DMS153 treated with DMSO at 0.1 percent for 48 hours (cell line): ENCODE measurements around the gene CSMD2.

Experiments
- DNase-seq: peaks from one replicate; lab custom pipeline; 2025; ENCODE audit not compliant: unreplicated experiment; lab: John Stamatoyannopoulos, UW

The CSMD2 gene

DNA sequence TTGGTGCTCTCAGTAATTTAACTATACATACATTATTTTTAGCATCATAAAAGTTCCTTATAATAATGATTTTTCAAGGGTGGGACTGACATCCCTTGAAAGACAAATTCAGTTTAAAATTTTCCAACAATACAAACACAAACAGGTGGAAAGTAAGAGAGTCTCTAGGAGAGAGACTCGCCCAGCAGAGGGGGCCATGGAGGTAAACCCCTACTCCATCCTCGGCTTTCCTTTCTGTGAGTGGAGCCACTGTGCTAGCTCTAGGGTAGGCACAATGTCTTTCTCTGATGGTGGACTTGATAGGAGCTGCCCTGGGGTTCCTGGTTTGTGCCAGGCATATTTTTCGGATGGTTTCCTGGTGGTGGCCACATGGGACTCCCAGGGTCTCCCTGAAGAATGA lies 8.3 kb downstream of the CSMD2 start:
- DNase-seq: no peak

DNA sequence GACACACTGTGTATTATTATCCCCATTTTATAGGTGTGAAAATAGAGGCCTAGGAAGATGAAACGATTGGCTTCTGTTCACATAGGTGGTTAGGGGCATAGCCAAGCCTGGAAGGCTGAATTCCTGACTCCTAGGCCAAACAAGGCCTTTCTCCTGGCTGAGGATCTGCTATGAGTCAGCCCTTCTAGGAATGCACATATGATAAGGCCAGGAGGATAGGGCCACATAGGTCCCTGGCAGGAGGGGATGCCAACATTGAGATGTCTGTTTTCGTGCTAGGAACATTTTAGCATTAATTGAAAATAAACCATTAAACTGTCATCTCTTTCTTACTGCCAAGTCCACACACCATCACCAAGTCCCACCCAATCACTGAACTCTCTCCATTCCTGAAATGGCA lies 9.2 kb downstream of the CSMD2 start:
- no peak for DNase-seq

DNA sequence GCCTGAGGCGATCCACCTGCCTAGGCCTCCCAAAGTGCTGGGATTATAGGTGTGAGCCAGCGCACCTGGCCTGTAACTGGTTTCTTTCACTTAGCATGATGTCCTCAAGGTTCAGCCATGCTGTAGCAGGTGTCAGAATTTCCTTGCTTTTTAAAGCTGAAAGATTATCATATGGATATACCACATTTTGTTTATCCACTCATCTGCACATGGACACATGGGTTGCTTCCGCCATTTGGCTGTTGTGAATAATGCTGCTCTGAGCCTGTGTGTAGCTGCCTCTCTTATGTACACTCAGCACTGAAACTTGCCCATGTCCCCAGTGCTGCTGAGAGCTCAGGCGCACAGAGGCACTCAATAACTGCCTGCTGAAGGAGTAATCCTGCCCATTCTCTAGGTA lies 11.8 kb downstream of the CSMD2 start:
- no peak for DNase-seq

DNA sequence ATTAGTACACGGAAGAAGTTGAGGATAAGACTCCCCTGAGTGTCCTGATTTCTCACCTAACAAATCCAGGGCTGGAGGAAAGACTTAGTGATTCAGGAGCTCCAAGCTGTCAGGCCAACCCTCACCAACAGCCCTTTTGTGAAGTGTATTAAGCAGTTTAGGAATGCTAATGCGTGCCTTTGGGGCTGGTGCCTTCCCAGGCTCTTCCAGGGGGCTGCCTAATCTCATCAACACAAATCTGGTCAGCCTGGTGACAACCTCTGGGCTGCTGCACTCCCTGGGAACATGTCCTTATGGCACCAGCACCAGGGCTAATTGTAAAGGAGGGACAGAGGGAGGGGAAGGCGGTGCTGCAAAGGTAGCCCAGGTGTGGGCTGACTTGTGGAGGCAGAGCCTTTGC lies 15.5 kb downstream of the CSMD2 start:
- no peak for DNase-seq

DNA sequence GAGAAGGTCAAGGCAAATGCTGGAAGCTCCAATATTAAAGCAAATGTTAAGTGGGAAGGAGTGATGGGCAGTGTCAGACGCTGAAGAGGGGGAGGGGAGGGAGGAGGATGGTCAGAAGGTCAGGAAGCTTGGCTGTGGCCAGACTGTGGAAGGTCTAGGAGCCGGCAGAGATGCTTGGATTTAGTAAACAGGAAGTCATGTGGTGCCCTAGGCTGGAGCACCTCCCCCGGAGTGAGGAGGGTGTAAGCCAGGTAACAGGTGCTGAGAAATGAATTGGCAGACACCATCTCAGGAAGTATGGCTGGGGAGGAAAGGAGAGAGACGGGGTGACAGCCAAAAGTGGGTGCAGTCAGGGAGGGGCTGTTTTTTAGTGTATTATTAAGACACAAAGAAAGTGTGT lies 17.7 kb downstream of the CSMD2 start:
- peak; percentile 24 for DNase-seq

DNA sequence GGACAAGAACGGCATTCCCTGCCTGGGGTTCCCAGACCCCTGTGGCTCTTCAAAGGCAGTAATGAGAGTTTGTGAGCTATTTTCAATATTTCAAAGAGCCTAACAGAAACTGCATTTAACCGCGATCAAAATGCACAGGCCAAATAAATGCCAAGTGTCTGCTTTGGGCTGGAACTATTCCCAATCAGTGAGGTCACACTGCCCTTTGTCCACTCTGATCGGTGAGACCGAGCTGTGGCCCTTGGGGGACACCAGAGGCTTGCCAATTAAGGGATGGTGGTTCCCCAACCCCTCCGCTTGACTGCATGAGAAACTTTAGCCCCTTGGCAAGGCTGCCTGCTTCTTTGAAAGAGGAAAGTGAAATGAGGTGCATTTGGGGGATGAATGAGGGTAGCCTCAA lies 20.3 kb downstream of the CSMD2 start:
- DNase-seq: no peak

DNA sequence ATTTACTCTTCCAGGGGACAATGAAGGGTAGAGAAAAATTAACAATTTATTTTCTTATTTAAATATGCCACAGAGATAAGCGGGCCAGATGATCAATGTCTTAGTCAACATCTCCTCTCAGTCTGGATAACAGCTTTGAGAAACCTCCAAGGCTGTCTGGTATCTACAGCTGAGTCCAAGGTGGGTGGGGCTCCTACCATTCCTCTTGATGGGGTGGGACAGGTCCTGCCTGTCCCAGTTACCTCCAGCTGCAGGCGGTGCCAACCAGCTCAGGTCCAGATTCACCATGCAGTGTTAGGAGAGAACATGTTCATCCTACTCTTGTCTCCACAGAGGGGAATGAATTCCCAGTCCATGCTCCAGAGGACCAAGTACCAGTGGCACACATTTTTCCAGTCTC lies 21.1 kb downstream of the CSMD2 start:
- DNase-seq: no peak

DNA sequence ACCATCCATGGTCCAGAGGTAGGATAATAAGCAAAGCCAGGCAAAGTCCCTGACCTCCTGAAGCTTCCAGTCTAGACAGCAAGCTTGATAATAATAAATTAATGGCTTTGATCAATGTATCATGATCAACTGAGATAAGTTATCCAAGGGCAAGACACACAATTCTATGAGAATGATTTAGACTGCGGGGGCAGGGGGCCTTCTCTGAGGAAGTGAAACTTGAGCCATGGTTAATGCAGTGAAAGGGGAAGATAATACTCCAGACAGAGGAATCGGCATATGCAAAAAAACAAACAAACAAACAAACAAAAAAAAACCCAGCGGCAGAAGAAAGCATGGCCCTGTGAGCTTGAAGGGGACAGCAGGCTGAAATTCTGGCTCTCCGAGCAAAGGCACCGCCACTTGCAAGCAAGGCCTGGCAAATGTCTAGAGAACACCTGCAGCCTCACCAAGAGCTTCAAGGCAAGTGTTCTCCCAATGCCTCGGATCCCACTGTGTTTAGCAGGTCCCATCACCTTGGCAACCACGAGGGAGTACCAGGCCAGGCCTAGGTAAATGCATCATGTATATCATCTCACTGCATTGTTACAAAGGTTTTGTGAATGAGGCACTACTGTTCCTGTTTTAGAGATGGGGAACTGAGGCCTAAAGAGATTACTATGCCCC lies 24.9 kb downstream of the CSMD2 start:
- no peak for DNase-seq

DNA sequence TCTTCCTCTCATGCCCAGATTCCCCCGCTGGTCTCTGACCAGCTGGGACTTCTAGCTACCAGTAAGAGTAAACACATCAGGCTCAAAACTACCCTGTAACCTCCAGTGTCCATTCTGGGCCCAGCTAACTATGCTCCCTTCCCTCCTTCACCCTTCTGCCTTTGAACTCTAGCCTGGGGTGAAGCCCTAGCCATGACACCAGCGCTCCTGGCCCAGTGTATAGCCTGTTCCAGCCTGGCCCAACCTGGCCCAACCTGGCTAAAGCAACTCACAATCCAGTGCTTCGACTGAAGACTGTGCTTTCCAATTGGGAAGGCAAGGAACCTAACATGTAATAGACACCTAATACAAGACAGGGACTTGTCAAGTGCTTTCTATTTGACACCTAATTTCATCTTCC lies 27.6 kb downstream of the CSMD2 start:
- no peak for DNase-seq

DNA sequence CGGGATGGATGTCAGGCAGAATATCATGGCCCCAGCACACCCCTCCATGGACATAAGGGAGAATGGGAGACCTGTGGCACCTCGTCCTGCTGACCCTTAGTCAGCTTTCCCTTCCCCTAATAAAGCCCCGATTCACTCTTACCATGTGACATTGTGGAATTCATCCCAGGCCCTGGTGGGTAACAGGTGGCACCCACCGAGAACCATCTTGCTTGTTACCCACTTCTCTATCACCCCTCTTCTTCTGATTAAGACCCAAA lies 32.9 kb downstream of the CSMD2 start:
- no peak for DNase-seq

DNA sequence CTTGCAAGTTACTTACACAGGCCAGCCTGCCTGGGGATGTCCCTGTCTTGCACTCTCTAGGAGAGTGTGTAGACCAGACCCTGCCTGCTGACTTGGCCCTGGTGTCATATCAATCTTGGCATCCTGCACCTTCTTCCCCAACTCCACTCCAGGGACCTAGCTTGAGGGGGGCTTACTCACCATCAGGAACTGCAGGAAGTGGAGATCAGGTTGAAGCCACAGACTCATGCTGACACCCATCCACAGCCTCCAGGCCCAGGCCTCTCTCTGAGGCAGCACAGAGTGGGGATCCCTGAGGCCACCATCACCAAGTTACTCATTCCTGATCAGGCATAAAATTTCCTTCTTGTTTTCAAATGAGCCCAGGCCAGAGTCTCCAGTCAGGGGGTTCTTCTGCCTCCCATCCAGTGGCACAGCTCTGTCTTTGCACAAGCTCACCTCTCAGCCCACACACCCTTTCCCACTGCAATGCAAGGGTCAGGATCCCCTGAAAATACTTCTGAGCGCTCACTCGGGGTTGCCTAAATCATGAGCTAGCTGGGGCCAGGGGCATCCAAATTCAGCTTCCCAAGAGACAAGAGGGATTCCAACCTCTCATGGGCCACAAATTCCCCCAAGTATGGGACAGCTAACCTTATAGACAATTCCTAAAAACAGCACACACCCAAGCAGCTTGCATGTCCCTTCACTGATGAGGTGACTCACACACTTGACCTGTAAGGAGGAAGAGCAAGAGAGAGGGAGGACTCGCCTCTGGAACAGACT lies 33.5 kb downstream of the CSMD2 start:
- DNase-seq: no peak

DNA sequence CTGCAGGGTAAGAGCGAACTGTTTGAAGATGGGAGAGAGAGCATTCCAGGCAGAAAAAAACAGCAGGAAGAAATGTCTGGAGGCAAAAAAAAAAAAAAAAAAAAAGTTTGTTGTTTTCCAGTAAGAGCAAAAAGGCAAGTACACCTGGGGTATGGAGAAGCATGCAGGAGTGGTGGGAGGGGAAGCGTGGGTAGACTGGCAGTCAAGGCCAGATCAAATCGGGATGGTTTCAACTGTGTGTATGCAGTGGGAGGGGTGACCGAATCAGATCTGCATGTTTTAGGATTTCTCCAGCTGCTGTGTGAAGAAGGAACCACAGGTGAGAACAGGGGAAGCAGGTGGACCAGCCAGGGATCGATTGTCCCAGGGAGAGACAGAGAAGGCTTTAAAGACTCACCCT lies 34.7 kb downstream of the CSMD2 start:
- no peak for DNase-seq

DNA sequence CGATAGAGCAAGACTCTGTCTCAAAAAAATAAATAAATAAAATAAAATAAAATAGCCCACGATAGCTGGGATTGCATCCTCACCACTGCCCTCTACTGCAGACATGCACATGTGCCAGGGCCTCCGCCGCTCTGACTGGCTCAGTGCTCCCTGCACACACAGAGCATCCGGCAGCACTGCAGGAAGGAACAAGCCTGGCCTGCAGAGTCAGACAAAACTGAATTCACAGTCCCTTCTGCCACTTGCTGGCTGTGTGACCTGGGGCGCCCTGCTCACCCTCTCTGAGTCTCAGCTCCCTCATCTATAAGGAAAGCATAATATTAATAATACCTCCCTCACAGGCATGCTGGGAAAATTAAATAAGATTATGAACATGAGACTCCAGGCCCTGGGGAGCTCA lies 35.4 kb downstream of the CSMD2 start:
- no peak for DNase-seq

DNA sequence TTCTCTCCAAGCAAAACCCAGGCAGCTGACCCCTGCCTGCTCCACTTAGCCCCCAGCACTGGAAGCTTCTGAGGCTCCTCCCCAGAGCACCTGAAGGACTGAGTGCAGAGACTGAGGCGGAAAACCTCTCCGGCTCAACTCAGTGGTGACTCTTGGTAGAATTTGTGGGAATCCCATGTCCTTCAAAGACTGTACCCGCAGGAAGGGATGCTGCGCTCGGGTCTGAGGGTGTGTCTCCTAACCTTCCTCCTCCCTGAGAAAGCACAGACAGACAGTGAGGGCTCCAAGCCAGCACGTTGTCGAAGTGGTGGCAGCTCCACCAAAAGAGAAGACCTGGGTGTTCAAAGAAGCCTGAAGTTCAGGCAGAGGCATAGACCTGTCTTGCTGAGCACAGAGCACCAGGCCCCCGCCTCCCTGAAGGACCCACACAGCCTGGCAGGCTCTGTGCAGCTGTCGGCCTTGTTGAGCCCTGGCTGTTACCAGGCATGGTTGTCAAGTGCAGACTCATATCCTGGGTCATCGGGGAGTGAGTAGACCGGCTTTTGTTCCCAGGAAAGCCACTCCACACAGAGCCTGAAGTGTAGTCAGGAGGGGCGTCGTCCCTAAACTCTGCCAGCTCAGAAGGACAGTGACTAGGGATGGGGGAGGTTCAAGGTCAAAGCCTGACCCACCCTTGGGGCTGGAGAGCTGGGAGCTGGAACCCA lies 36.7 kb downstream of the CSMD2 start:
- no peak for DNase-seq

DNA sequence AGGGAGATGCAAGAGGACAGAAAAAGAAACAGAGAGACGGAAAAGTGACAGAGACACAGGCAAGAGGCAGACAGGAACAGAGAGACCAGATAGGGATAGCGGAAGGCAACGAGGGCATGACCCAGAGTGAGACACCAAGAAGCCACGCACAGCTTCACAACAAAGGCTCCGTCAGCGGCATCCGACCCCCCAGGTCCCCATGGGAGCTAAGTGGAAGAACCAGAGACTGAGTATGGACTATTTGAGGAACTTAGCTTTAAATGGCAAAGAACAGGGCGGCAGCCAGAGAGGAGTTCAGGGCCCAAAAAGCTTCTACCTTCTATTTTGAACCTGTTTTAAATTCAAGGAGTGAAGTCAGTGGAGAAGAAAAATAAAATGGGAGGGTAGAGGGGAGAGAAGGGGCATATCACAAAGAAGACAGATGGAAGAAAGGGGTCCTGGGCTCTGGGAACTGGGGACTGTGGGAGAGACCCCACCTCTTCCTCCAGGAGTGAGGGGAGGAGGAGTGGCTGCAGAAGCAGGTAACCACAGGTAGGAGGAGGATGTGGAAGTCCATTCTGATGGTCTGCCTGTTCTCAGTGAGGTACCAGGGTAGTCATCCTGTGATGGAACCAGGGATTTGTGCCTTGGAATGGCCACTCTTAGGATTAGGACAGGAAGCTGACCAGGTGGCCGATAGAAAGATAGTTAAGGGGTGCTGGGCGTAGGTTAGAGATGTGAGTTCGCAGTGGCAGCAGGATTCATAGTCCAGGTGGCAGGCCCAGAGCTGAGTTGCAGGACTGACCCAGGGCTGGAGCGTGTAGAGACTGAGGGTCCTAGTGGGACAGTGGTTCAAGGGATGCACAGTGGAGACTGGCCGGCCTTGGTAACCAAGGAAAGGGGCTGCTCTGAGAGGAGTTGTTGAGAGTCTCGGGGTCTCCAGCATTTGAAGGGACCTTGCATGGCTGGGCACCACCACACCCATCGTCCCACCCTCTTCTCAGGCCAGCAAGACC lies 37.7 kb downstream of the CSMD2 start:
- no peak for DNase-seq

DNA sequence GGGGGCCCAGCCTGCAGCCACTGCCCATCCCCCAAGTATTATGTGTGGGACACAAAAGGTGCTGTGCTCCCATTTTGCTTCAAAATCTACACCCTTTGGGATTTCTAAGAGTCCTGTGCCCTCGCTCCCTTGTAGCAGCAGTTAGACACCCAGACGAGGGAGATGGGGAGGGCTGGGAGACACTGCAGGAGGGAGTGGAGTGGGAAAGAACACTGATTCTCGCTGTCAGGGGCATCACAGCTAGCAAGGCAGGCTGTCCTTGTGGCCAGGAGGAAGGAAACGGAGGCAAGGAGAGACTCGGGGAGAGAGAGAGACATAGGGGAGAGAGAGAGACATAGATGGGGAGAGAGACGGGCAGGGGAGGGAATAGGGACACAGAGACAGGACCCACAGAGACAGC lies 38.5 kb downstream of the CSMD2 start:
- DNase-seq: no peak

DNA sequence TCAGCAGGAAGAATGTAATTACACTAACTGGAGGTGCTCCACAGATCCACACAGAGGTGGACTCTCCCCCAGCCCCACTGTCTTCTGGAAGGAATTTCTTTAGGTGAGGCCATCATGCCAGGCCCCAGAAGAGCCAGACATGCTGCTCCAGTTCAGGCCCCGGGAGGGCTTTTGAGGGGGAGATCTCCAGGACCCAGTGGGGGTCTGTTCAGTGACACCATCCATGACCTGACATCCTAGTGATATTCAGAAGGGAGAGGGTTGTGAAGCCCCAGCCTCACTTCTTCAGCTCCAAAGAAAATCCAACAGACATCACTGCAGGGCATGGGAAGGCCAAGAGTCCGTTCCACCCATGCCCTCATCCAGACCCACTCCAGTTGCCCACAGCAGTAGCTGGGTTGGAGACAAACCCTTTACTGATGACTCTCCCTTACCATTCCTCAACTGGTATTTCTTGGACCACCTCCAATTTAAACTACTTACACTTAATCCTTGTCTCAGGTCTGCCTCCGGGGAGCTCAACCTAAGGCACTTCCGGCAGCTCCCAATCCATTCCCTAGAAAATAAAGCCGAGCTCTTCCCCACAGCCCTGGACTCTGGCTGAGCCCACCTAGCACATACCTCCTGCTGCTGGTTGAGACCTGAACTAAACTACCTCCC lies 39.2 kb downstream of the CSMD2 start:
- no peak for DNase-seq

DNA sequence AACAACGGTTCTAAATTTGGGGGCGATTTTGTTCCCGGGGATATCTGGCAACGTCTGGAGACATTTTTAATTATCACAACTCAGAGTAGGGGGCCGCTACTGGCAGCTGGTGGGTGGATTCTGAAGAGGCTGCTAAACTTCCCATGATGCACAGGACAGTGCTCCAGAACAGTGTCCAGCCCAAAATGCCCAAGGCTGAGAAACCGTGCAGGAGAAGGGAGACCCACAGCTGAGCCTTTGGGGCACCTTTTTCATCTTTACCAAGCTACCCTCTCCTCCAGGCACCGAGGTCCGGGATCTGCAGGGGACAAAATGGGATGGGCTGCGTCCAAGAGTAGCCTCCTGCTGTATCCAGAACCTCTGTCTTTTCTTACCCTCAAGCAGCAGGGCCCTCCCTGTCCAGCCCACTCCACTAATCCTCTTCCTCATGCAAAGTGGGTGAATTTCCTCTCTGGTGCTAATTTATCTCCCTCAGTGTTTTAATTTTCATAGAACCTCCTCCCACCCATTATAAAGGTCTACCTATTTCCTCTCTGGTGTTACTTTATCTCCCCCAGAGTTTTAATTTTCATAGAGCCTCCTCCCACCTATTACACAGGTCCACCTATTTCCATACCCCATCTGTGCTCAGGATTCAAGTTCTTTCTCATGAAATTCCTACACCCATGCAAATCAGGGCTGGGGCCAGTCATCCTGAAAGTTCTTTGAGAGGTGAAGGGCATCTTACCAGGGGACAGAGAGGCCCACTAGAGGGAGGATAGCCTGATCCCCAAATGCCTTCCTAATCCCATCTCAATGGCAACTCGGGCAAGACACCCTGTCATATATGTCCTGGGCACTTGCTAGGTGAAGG lies 42.7 kb downstream of the CSMD2 start:
- no peak for DNase-seq

DNA sequence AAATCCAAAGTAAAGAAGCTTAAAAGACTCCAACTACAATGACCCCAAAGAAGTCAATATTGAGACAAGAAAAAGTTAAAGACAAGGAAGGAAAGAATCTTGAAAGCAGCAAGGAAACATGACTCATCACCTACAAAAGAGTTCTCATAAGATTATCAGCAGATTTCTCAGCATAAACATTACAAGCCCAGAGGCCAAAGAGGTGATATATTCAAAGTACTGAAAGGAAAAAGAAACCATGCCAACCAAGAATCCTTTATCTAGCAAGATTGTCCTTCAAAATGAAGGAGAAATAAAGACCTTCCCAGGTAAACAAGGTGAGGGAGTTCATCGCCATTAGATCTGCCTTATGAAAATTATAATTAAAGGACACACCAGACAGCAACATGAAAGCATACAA lies 49.8 kb downstream of the CSMD2 start:
- DNase-seq: no peak

DNA sequence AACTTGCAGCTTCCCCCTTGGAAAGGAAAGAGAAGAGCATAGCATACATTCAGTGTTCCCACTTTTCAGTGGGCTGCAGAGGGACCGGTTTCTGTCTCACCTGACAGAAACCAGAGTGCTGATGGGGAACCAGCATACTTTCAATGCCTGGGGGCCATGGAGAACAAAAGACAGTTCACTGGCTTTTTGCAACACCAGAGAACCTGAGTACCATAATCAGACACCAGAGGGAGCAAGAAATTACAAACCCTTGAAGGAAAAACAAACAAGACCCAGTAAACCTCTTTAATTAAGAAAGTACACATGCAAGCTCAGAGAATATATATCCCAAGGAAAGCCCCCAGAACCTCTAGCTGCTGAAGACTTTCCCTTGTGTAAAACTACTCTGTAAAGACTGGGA lies 51.1 kb downstream of the CSMD2 start:
- peak; percentile 21 for DNase-seq
